ENCODE results near the gene GRIK2.

The GRIK2 gene

DNA sequence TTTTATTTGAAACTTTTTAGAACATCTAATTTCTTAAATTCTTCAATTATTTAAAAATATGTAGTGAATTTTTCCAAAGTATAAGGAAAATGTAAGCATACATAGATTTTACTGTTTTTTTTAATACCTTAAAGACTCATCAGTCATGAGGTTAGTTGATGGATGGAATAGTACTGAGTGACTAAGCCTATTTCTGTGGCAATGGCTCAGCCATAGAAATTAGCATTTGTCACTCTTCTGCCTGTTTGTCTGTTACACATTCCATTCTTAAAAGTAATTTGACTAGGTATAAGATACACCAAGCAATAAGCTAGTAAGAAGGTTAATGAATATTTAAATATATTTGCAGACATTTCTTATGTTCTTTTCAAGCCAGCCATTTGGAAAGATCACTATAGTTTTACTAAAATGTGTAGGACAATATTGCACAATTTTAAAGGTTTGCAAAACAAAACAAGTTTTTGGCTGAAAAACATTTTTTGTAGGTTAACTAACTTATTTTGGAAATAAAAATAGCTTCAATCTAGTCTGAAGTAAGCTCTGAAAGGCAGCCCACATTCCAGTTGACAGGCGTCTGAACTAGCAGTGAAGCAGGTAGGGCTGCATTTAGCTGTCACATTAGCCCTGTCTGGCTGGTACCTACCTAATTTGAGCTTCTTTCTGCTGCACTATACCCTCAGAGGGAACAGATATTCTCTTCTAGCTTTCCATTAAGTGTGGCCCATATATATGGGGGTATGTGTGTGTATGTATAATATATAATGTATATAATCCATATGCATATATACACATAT, 385.7 kb downstream of the GRIK2 start:
- no peak for DNase-seq (ENCODE audit: low spot score)
- FAIRE-seq, result no peak

DNA sequence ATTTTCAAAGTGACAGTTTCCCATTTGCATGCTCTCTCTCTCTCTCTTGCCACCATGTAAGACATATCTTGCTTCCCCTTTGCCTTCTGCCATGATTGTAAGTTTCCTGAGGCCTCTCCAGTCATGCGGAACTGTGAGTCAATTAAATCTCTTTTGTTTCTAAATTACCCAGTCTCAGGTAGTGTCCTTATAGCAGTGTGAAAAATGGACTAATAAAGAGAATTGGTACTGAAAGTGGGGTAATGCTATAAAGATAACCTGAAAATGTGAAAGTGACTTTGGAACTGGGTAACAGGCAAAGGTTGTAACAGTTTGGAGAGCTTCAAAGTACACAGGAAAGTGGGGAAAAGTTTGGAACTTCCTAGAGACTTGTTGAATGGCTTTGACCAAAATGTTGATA, 389.8 kb downstream of the GRIK2 start:
- FAIRE-seq (no peak), DNase-seq (ENCODE audit: low spot score) (no peak)

DNA sequence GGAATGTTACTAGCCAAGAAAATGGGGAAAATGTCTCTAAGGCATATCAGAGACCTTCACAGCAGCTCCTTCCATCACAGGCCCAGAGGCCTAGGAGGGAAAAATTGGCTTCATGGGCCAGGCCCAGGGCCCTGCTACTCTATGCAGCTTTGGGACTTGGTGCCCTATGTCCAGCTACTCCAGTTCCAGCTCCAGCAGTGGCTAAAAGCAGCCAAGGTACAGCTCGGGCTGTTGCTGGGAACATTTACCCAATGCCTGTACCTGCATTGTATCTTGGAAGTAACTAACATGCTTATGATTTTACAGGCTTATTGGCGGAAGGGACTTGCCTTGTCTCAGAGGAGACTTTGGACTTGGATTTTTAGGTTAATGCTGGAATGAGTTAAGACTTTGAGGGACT, 390.6 kb downstream of the GRIK2 start:
- no peak for FAIRE-seq

DNA sequence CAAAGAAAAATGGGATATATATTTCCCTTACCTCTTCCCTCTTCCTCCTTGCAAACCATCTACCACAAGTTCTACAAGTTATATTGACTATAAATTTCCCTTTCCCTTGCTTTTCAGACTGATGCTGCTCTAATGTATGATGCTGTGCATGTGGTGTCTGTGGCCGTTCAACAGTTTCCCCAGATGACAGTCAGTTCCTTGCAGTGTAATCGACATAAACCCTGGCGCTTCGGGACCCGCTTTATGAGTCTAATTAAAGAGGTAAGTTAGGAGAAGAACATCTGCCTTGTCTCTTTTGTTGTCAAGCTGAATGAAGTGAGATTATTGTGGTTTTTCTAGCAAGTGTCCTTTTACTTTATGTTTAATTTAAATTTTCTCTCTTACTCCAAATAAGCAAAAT, 406.0 kb downstream of the GRIK2 start:
- no peak for FAIRE-seq
- DNase-seq (ENCODE audit: low spot score), result no peak

More for the DNA sequence above, 390.6 kb downstream of the GRIK2 start:
- no peak for DNase-seq (ENCODE audit: low spot score)

DNA sequence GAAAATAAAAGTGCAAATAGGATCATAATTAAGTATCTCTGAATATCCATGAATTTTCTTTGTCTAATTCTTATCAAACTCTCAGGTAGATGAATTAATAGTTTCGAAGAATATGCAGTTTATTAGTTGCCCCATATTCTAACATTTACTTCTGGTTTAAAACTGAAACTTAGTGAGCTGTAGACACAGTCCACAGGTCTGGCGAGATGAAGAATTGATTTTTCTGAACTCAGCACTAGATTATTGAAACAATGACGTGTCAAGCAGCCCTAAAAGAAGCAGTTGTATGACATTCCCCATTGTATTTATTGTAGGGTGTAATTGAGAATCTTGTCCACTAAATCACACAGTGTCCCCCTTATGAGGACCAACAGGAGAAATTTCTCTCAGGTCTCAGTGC, 407.1 kb downstream of the GRIK2 start:
- DNase-seq (ENCODE audit: low spot score) (no peak), FAIRE-seq (no peak)

DNA sequence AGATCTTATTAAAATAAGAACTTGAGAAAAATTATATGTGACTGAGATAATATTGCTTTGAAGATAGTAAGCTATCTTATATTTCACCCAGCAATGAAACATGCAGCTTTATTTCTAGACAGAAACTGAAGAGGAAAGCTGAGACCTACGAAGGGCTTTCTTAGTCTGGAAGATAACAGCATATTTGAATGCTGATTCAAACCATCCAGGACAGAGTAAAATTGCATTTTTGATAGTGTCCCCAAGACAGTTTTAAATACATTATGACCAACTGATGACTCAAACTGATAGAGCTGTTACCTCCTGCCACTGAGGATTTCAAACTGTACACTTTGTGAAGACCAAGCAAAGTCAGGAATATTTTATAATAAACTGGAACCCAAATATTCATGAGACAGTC, 409.6 kb downstream of the GRIK2 start:
- FAIRE-seq, result no peak

DNA sequence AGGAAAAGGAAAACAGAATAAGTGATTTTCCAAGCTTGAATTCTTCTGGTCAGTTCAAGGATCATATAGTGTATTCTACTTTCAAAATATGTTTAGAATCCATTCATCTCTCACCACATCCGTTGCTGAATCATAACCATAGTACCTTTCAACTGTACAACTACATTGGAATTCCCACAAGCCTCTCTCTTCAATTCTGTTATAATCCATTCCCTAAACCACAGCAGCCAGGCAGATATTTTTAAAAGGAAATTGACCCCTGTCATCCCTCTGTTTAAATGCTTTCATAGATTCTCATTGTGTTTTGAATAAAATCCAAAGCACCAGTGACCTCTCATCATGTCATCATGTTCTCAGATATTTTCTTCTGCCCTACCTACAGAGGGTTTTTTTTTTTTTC, 412.7 kb downstream of the GRIK2 start:
- peak; percentile 19 for DNase-seq (ENCODE audit: low spot score)
- FAIRE-seq, result no peak

More for the DNA sequence above, 409.6 kb downstream of the GRIK2 start:
- no peak for DNase-seq (ENCODE audit: low spot score)

DNA sequence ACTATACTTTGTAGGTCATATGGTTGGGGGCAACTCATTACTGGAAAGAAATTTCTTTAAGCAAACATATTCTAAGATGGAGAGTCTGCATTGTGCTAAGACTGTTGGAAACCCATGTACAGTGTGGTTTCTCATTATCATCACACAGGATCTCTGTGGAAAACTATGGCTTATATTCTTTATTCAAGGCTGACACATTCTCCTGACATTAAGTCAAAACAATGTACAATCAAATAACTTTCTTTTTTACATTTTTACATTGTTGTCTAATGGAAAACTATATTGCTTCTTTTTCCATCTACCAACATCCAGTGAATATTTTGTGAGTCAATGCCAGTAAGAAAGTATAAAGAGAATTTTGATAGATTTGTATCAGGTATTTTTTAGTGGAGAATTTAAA, 417.6 kb downstream of the GRIK2 start:
- FAIRE-seq (no peak), DNase-seq (ENCODE audit: low spot score) (no peak)

DNA sequence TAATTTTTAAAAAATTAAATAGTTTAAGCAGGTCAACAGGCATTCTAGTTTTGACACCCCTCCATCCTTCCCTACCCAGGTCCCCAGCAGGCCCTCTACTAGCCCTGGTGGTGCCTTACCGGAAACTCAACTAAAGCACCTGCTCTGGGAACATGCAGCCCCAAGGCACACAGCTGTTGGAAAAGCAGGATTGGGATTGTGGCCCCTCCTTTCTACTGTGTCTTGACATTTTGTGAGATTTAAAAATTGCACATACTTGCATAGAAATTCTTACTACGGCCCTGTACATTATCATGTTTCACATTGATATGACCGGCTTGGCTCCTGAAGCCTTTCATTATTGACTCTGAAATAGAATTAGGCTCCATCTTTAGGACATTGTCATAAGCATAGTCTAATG, 423.2 kb downstream of the GRIK2 start:
- FAIRE-seq, result no peak
- DNase-seq (ENCODE audit: low spot score), result no peak

DNA sequence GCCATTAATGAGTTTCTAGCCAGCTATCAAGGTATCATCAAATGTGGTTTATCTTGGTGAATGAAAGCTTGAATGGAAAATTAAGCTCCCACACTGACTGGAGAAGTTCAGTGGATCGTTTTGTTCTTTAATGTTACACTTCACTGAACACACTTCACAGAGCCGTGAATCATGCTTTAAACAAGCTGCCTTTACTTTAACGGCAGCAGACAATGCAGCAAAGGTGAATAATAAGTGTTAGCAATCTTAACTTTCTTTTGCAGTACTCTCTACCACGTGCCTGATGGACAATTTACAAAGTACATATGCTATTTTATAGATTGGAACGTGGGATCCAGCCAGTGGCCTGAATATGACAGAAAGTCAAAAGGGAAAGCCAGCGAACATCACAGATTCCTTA, 424.5 kb downstream of the GRIK2 start:
- FAIRE-seq, result no peak
- DNase-seq (ENCODE audit: low spot score), result no peak

DNA sequence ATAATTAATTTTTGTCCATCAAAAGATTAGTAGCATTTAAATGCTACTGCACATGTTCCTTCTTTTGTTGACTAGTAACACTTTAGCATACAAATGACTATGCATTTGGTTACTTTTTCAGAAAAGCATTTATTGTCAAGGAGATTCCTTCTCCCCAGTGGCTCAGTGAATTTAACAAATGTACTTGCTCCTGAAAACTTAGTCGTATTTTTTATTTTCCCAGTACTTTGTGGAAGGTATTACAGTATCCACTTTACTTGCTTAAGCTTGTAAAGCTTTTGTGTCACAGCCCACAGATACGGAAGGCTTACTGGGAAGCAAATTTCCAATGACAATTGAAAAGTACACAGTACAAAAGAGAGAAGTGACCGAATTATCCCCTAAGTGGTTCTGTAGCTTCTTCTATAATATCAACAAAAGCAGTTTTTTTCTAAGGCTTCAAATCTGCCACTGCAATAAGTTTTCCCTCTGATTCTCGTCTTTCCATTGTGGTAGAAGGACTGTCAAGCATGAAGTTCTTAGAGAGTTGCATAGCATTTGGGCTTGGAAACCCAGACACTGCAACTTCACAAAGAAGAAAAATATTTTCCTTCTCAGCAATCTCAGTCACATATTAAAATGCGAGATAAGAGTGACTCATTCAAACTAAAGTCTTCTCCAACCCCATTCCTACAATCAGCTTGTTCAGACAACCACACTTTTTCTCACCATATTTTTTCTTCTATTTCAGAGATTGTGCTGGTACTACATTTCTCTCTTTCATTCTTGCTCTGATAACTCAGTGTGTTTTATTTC, 431.2 kb downstream of the GRIK2 start:
- no peak for FAIRE-seq

DNA sequence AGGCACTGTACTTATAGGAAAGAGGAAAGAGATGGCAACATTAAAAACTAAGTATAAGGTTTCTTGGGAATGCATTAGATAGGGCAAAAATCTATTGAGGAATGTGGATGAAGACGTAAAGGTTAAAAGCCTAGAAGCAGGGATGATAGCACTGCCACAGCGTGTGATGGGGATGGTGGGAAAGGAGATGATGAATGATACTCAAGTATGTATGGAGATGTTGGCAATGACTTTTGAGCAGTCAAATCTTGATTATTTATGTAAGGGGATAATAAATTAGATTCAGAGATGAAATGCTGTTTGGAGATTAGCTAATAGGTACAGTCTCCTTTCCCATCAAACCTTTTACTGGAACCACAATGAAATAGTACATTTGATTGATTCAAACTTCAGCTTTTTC, 432.8 kb downstream of the GRIK2 start:
- no peak for DNase-seq (ENCODE audit: low spot score)
- FAIRE-seq, result no peak

More for the DNA sequence above, 431.2 kb downstream of the GRIK2 start:
- DNase-seq (ENCODE audit: low spot score), result no peak

DNA sequence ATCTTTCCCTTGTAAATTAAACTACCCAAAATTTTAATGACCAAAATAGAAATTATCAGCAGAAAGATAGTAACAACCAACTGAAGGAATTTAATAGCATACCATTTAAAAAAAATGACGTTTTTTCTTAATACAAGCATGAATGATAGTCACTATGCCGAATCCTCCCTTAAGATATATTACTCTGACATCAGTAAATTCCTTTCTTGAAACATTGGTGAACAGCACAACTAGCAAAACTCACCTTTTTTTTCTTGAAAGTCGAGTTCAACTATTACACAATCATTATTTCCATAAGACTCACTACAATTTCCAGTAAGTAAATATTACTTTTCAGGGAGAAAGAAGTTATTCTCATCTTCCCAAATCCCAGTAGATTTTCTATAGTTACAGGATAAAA, 433.2 kb downstream of the GRIK2 start:
- FAIRE-seq, result no peak
- no peak for DNase-seq (ENCODE audit: low spot score)

DNA sequence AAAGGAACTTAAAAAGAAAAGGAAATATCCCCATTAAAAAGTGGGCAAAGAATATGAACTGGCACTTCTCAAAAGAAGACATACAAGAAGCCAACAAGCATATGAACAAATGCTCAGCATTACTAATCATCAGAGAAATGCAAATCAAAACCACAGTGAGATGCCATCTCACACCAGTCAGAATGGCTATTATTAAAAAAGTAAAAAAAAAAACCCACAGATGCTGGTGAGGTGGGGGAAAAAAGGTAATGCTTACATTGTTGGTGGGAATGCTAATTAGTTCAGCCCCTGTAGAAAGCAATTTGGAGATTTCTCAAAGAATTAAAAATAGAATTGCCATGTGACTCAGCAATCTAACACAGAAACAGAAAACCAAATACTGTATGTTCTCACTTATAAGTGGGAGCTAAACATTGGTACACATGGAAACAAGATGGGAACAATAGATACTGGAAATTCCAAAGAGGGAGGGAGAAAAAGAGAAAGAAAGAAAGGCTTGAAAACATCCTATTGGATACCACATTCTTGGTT, 437.1 kb downstream of the GRIK2 start:
- DNase-seq (ENCODE audit: low spot score) (no peak), FAIRE-seq (no peak)

DNA sequence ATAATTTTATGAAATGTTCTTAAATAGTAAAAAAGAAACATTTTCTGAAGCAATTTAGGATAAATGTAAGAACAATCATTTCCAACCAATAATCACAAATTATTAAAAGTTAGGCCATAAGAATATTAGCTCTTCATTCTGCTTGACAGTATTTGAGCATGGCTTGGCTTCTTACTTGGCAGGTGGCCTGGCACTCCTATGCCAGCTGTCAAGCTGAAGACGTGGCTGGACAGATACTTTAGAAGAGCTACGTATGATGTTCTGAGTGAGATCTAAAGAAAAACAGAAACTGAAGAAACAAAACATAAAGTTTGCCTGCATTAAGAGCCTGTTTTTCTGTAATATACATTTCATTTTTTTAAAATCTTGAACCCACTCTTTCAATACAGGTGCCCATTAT, 438.9 kb downstream of the GRIK2 start:
- FAIRE-seq, result no peak
- no peak for DNase-seq (ENCODE audit: low spot score)

DNA sequence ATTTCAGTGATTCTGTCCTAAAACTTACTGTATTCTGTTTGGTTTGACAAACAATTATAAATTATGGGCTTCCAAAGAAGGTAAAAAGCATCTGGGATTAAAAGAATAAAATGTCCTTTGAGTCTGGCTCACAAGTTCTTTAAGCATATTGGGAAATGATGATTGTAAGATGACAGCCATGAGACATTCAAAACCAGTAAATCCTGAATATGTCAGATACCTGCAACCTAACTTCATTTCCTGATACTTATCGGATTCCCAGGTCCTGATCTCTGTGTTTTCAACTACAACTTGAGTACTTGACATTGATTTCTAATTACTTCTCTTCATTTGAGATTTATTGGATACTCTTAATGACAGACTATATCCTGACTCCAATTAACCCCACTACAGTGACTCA, 446.6 kb downstream of the GRIK2 start:
- FAIRE-seq (no peak), DNase-seq (ENCODE audit: low spot score) (no peak)

DNA sequence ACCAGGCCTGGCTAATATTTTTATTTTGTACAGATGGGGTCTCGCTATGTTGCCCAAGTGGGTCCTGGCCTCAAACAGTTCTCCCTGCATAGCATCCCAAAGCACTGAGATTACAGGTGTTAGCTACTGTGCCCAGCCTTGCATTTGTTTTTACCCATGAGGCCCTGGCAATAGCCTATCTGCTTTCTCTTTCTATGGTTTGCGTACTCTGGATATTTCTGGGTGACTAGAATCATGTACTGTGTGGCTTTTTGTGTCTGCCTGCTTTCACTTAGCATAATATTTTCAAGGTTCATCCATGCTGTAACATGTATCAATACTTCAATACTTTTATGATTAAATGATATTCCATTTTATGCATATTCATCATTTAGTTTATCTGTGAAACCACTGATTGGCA, 451.7 kb downstream of the GRIK2 start:
- DNase-seq (ENCODE audit: low spot score) (no peak), FAIRE-seq (no peak)

DNA sequence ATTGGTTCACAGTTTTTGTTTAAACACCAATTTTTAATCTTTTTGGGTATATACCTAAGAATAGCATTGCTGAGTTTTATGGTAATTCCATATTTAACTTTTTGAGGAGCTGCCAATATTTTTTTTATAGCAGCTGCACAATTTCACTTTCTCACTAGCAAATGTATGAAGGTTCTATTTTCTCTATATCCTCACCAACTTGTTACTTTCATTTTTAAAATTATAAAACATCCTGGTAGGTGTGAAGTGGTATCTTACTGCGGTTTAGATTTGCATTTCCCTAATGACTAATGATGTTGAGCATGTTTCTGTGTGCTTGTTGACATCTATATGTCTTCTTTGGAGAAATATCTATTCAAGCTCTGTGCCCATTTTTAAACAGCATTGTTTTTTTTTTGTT, 452.1 kb downstream of the GRIK2 start:
- DNase-seq (ENCODE audit: low spot score) (no peak), FAIRE-seq (no peak)

DNA sequence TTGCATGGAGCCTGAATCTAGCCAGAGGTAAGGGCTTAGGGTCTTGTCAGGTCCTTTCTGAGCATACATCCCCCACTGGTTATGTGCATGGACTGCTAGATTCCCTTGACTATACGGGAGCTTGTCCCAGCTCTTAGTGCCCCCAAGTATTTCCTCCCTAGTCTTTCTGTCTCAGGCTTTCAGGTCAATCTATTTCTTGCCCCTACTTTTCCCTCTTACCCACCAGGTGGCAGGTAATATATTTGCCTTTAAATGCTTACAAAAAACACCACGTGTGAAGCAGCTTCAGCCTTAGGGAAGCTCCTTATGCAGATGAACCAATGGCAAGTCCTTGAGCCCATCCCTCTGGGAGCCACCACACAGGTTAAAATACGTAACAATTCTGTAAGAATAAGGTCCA, 454.2 kb downstream of the GRIK2 start:
- FAIRE-seq (no peak), DNase-seq (ENCODE audit: low spot score) (no peak)

DNA sequence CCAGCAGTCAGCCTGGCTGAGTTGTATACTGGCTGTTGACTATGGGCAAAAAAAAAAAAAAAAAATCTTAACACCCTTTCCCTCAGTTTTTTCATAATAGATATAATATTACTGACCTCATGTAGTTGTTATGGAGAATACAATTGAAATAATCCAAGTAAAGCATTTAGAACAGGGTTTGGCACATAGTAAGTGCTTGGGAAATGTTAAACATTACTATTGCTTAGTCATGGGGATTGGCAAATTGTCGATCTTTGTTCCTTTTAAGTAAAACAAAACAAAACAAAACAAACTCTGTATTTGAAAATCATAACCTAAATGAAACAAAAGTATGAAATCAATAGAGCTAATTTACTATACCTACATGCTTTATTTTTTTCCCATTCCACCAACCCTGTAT, 458.4 kb downstream of the GRIK2 start:
- FAIRE-seq (no peak), DNase-seq (ENCODE audit: low spot score) (no peak)

DNA sequence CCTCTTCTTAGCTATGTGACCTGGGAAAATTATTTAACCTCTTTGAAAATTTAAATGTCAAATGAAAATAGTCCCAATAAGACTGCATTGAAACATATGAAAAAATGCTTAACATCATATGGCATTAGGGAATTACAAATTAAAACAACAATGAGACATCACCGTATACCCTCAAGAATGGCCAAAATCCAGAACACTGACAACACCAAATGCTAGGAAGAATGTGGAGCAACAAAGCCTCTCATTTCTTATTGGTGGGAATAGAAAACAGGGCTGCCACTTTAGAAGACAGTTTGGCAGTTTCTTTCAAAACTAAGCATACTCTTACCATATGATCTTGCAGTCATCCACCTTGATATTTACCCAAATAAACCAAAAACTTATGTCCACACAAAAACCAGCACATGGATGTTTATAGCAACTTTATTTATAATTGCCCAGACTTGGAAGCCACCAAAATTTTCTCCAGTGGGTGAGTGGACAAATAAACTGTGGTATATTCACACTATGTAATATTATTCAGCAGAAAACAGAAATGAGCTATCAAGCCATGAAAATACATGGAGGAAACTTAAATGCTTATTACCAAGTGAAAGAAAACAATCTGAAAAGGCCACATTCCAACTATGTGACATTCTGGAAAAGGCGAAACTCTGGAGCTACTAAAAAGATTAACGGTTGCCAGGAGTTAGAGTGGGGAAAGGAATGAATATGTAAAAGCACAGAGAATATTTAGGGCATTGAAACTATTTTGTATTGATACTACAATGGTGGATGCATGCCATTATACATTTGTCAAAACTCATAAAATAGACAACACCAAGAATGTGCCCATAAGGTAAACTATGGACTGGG, 459.9 kb downstream of the GRIK2 start:
- FAIRE-seq (no peak), DNase-seq (ENCODE audit: low spot score) (no peak)

DNA sequence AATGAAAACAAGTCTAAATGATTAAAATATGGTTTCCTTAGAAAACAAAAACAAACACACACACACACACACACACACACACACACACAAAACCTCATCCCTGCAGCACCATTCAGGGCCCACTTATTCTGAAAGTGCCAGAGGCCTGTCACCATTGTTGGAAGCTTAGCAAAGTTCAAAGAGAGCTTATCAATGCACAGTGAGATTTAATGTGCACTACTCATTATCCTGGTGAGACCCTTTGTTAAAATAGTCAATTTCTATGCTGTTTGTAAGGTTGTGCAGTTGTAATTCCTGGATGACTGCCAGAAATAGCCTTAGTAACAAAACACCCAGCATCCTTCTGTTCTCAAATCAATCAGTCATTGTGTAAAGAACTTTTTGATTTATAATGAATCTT, 482.9 kb downstream of the GRIK2 start:
- no peak for DNase-seq (ENCODE audit: low spot score)
- FAIRE-seq, result no peak

All from urothelium cell line (cell line).